H1 (cell line): ENCODE results near the gene F7. TPM values are rescaled to one million over a fixed set of nuclear protein-coding genes. Genes with fewer than 3 reads are reported as not detected.

Source experiments
- CTCF ChIA-PET: fragments of 300-600 bp; sonication (Branson Sonifier 250); formaldehyde crosslinking; loops from one replicate; lab custom pipeline; 2021; ENCODE audit not compliant: partially characterized antibody; lab: Charles Lee
- POLR2A ChIA-PET: fragments of 300-600 bp; sonication (Branson Sonifier 250); formaldehyde crosslinking; loops from one replicate; lab custom pipeline; 2021; ENCODE audit warnings: inconsistent platforms; ENCODE audit not compliant: partially characterized antibody; lab: Charles Lee
- DNase-seq, 2 experiments: peaks; one replicate each; pipeline versions ENCODE4 v3.0.0 to v3.0.0-alpha.2; 2010 to 2022; ENCODE audit warnings: low spot score in 2 of 2, low read depth in 1 of 2, mixed read lengths in 1 of 2
- FAIRE-seq: peaks from 2 replicates; lab custom pipeline; 2011; peaks lifted over from hg19 to GRCh38; lab: Jason Lieb, UNC
- H2AFZ ChIP-seq: 2 replicates; pipeline ENCODE4 v1.8.1; 2012; ENCODE audit warnings: low read length, inconsistent platforms
- H2AK5ac ChIP-seq: 2 replicates; pipeline ENCODE4 v1.6.1; 2013; ENCODE audit warnings: low read depth, low read length
- H2BK120ac ChIP-seq: replicated peaks from 2 replicates; pipeline ENCODE3; 2013; ENCODE audit warnings: low read depth, low read length, inconsistent platforms
- H2BK12ac ChIP-seq: 2 replicates; pipeline ENCODE4 v1.6.1; 2013; ENCODE audit warnings: low read depth, low read length
- H2BK15ac ChIP-seq: 2 replicates; pipeline ENCODE4 v1.6.1; 2013; ENCODE audit warnings: low read length
- H2BK20ac ChIP-seq: 2 replicates; pipeline ENCODE4 v1.6.1; 2013; ENCODE audit warnings: low read length
- H2BK5ac ChIP-seq: 2 replicates; pipeline ENCODE4 v1.6.1; 2013; ENCODE audit warnings: low read depth, low read length
- H3K14ac ChIP-seq: 2 replicates; pipeline ENCODE4 v1.6.1; 2013; ENCODE audit warnings: inconsistent platforms; ENCODE audit not compliant: insufficient read length
- H3K18ac ChIP-seq: 2 replicates; pipeline ENCODE4 v1.6.1; 2013; ENCODE audit warnings: low read length; ENCODE audit errors: extremely low read depth
- H3K23ac ChIP-seq: 2 replicates; pipeline ENCODE4 v1.6.1; 2013; ENCODE audit warnings: inconsistent platforms; ENCODE audit not compliant: insufficient read length
- H3K23me2 ChIP-seq: 2 replicates; pipeline ENCODE4 v1.6.1; 2013; ENCODE audit warnings: low read depth, low read length
- H3K27ac ChIP-seq: 2 replicates; pipeline ENCODE4 v1.6.1; 2011; ENCODE audit warnings: low read depth, low read length, inconsistent platforms
- H3K27me3 ChIP-seq, 4 experiments: replicated peaks in 1 of 4; 1 replicate in 1 of 4; 2 replicates in 3 of 4; pipeline versions ENCODE4 v1.6.1 to v1.8.1; 2011 to 2013; ENCODE audit warnings: low read length in 3 of 4, mild to moderate bottlenecking in 3 of 4, inconsistent platforms in 2 of 4, mixed read lengths in 2 of 4, moderate library complexity in 1 of 4; ENCODE audit not compliant: control insufficient read depth in 3 of 4, insufficient read depth in 3 of 4; ENCODE audit errors: extremely low read depth in 1 of 4
- H3K36me3 ChIP-seq, 4 experiments: 2 replicates each; pipeline versions ENCODE4 v1.6.1 to v1.8.1; 2011 to 2013; ENCODE audit warnings: mild to moderate bottlenecking in 4 of 4, low read length in 3 of 4, moderate library complexity in 2 of 4, control low read depth in 1 of 4, inconsistent platforms in 1 of 4; ENCODE audit not compliant: insufficient read depth in 4 of 4, control insufficient read depth in 2 of 4
- H3K4ac ChIP-seq: replicated peaks from 2 replicates; pipeline ENCODE3; 2013; ENCODE audit warnings: low read length, low read depth, mixed read lengths, inconsistent platforms; ENCODE audit not compliant: insufficient read length
- H3K4me1 ChIP-seq, 4 experiments: replicated peaks in 1 of 4; 1 replicate in 1 of 4; 2 replicates in 3 of 4; pipeline versions ENCODE4 v1.6.1 to v1.8.1; 2011 to 2013; ENCODE audit warnings: low read length in 3 of 4, inconsistent platforms in 2 of 4, mixed read lengths in 1 of 4; ENCODE audit not compliant: insufficient read depth in 4 of 4, control insufficient read depth in 3 of 4
- H3K4me2 ChIP-seq, 2 experiments: 2 replicates each; pipeline versions ENCODE4 v1.6.1 to v1.8.1; 2011 to 2013; ENCODE audit warnings: low read depth in 2 of 2, low read length in 2 of 2, control low read depth in 1 of 2, inconsistent platforms in 1 of 2, mild to moderate bottlenecking in 1 of 2; ENCODE audit not compliant: insufficient read depth in 1 of 2
- H3K4me3 ChIP-seq, 4 experiments: fragments of 200-600, 300-600 bp in 1 of 4; sonication (generic), shearing (Covaris generic), sonication (Bioruptor Twin) in 1 of 4; 2 replicates each; pipeline versions ENCODE4 v1.5.1 to v1.8.1; 2011 to 2016; ENCODE audit warnings: low read length in 4 of 4, low read depth in 3 of 4, control low read depth in 2 of 4, inconsistent platforms in 2 of 4, mild to moderate bottlenecking in 2 of 4, mixed read lengths in 1 of 4, moderate library complexity in 1 of 4; ENCODE audit not compliant: insufficient read depth in 2 of 4; ENCODE audit errors: extremely low read depth in 1 of 4
- H3K56ac ChIP-seq: replicated peaks from 2 replicates; pipeline ENCODE3; 2013; ENCODE audit warnings: low read depth, mild to moderate bottlenecking, mixed read lengths, low read length, inconsistent platforms; ENCODE audit not compliant: insufficient read length
- H3K79me1 ChIP-seq: 2 replicates; pipeline ENCODE4 v1.6.1; 2013; ENCODE audit warnings: low read depth, low read length, control low read depth
- H3K79me2 ChIP-seq, 2 experiments: 2 replicates each; pipeline versions ENCODE4 v1.6.1 to v1.8.1; 2012 to 2013; ENCODE audit warnings: low read length in 2 of 2, mild to moderate bottlenecking in 2 of 2, inconsistent platforms in 1 of 2; ENCODE audit not compliant: insufficient read depth in 2 of 2, control insufficient read depth in 1 of 2
- H3K9ac ChIP-seq, 4 experiments: replicated peaks in 1 of 4; 1 replicate in 1 of 4; 2 replicates in 3 of 4; pipeline versions ENCODE4 v1.6.1 to v1.8.1; 2011 to 2013; ENCODE audit warnings: low read depth in 3 of 4, low read length in 3 of 4, control low read depth in 2 of 4, mild to moderate bottlenecking in 2 of 4, moderate library complexity in 2 of 4, inconsistent platforms in 1 of 4; ENCODE audit errors: extremely low read depth in 1 of 4
- H3K9me3 ChIP-seq, 2 experiments: 2 replicates each; pipeline versions ENCODE4 v1.6.1 to v1.8.1; 2012 to 2013; ENCODE audit warnings: mild to moderate bottlenecking in 2 of 2, moderate library complexity in 2 of 2, control low read depth in 1 of 2, inconsistent platforms in 1 of 2, low read depth in 1 of 2, low read length in 1 of 2, mixed read lengths in 1 of 2; ENCODE audit not compliant: insufficient read depth in 2 of 2
- H4K20me1 ChIP-seq, 2 experiments: replicated peaks in 1 of 2; 2 replicates each; pipeline versions ENCODE3 to v1.8.1; 2011 to 2013; ENCODE audit warnings: inconsistent platforms in 2 of 2, low read length in 2 of 2, mild to moderate bottlenecking in 1 of 2; ENCODE audit not compliant: insufficient read depth in 2 of 2, control insufficient read depth in 1 of 2
- H4K5ac ChIP-seq: 2 replicates; pipeline ENCODE4 v1.6.1; 2013; ENCODE audit warnings: low read length, low read depth, mixed read lengths, inconsistent platforms; ENCODE audit not compliant: insufficient read length
- H4K8ac ChIP-seq: 2 replicates; pipeline ENCODE4 v1.8.0; 2013; ENCODE audit warnings: mild to moderate bottlenecking, moderate library complexity, low read length, inconsistent platforms; ENCODE audit not compliant: insufficient read depth; ENCODE audit errors: extremely low read depth
- H4K91ac ChIP-seq: replicated peaks from 2 replicates; pipeline ENCODE3; 2013; ENCODE audit warnings: low read length, mixed read lengths, inconsistent platforms; ENCODE audit not compliant: insufficient read length
- CEBPB ChIP-seq: IDR thresholded peaks from 2 replicates; pipeline ENCODE4 v1.6.1; 2012; ENCODE audit warnings: low read depth, low read length
- CTCF ChIP-seq, 3 experiments: IDR thresholded peaks; 1 replicate in 2 of 3; 2 replicates in 1 of 3; pipeline versions ENCODE4 v1.5.1 to v1.6.1; 2011; ENCODE audit warnings: low read length in 3 of 3, mild to moderate bottlenecking in 3 of 3, inconsistent platforms in 2 of 3, low read depth in 1 of 3, moderate library complexity in 1 of 3; ENCODE audit not compliant: insufficient read depth in 1 of 3; ENCODE audit errors: control extremely low read depth in 1 of 3
- HDAC6 ChIP-seq: IDR thresholded peaks from one replicate; pipeline ENCODE4 v1.7.1; 2012; ENCODE audit warnings: low read depth, mild to moderate bottlenecking, inconsistent platforms, low read length, moderate library complexity
- RAD21 ChIP-seq, 2 experiments: IDR thresholded peaks in 1 of 2; conservative IDR thresholded peaks in 1 of 2; 2 replicates each; pipeline ENCODE4 v1.6.1; 2011; ENCODE audit warnings: low read depth in 2 of 2, low read length in 2 of 2, improper control_type of control experiment in 1 of 2, inconsistent platforms in 1 of 2, mild to moderate bottlenecking in 1 of 2, moderate library complexity in 1 of 2
- SP2 ChIP-seq: IDR thresholded peaks from 2 replicates; pipeline ENCODE4 v1.6.1; 2012; ENCODE audit warnings: mild to moderate bottlenecking, low read length, inconsistent platforms
- SUZ12 ChIP-seq: fragments of 200-600 bp; sonication (generic); IDR thresholded peaks from 2 replicates; pipeline ENCODE4 v1.6.1; 2012; ENCODE audit warnings: mild to moderate bottlenecking, inconsistent platforms, low read length, moderate library complexity, mixed read lengths
- WGBS, 2 experiments: shearing (Covaris generic) in 1 of 2; methylation state at CpG; one replicate each; pipeline versions ENCODE4 v1.1.6 to v1.1.7; 2013 to 2015; ENCODE audit warnings: low lambda C conversion rate in 2 of 2, mixed read lengths in 2 of 2, inconsistent platforms in 1 of 2, low coverage in 1 of 2, missing lambda C conversion rate in 1 of 2; ENCODE audit not compliant: insufficient replicate concordance in 2 of 2, insufficient coverage in 1 of 2, insufficient read length in 1 of 2; ENCODE audit errors: extremely low coverage in 1 of 2, missing lambda C conversion rate in 1 of 2; 5-methylcytosine and 5-hydroxymethylcytosine counted together
- polyA plus RNA-seq, 7 experiments: library from polyadenylated mRNA; depleted of rRNA in 3 of 7; stranded (reverse) in 5 of 7; unstranded in 2 of 7; fragments of >200 nt in 5 of 7; fragments of 200-250 nt in 2 of 7; gene quantifications; 1 replicate in 5 of 7; 2 replicates in 1 of 7; 4 replicates in 1 of 7; pipeline versions ENCODE4 v1.2.1 to v1.2.3, GENCODE V29; 2011 to 2013; ENCODE audit warnings: missing spikeins in 2 of 7, mixed read lengths in 2 of 7
- total RNA-seq: library from RNA; stranded (reverse); fragmentation: NEBNext Ultra II Directional; extraction: Animal tissue kit (Norgen Biotek cat#: 25700); gene quantifications from 2 replicates; pipeline ENCODE4 v1.2.1, GENCODE V29; 2021

Gene F7
- total and polyA plus RNA-seq, 2 of the 8 experiments (the other 6 are each of a cell fraction or from before 2014, with no cell fraction given) = 0.43 to 0.98 TPM

GRCh38 chr13:113086031-113086750 lies 19.4 kb upstream of the F7 start:
- WGBS, 2 experiments = 82% methylated on average over 27 of the region's 32 CpGs; no CpG with 5 or more reads in 1 of the 2 experiments
- H4K5ac ChIP-seq = no peak overlapping the region
- DNase-seq = no peak

More at GRCh38 chr13:113086031-113086750, 19.4 kb upstream of the F7 start:
- Histone ChIP-seq H3K56ac (no peak overlapping the region), H3K79me2 (no peaks in the 10 kb centered on the region), H2AK5ac (no peak overlapping the region), H4K8ac (0 out of 2 replicates have a peak overlapping the region, but pooled peaks have one; percentile 35), H2AFZ (no peak overlapping the region), H2BK120ac (no peak overlapping the region), H3K4me1 (peaks cover 0 to 6% (median 4%) of the 10 kb centered on the region in 4 experiments; a peak in 2 of 7 replicates), H2BK5ac (peak overlapping the region; percentile 35), H2BK12ac (no peak overlapping the region), H2BK20ac (no peak overlapping the region), H3K23me2 (peaks cover 2% of the 10 kb centered on the region; the same call in 1 of the 2 replicates), H4K20me1 (no peaks in the 10 kb centered on the region), H3K27me3 (no peaks in the 10 kb centered on the region), H3K9ac (no peak overlapping the region), H3K4me2 (no peak overlapping the region), H3K18ac (no peak overlapping the region), H3K23ac (no peak overlapping the region), H3K36me3 (peaks cover 3 to 8% (median 4%) of the 10 kb centered on the region in 4 experiments; a peak in 4 of 8 replicates), H2BK15ac (no peak overlapping the region), H3K27ac (no peak overlapping the region), H3K79me1 (no peaks in the 10 kb centered on the region), H3K9me3 (no peaks in the 10 kb centered on the region), H3K4ac (no peak overlapping the region), H3K14ac (no peak overlapping the region), H4K91ac (no peak overlapping the region), H3K4me3 (no peak overlapping the region)
- ChIA-PET CTCF (interaction anchor here (0.6 to 4.3 kb wide), 38 partner anchors 8 to 483 kb away, joined by 3 to 30 read pairs (median 5); partner anchors contain the start of gene MCF2L), POLR2A (interaction anchor here (0.7 to 1.4 kb wide), 4 partner anchors 18 to 89 kb away, joined by 3 to 6 read pairs (median 3); no protein-coding TSS in a partner anchor)
- no peak for TF ChIP-seq HDAC6
- peak; percentile 27; the same call in 1 of the 2 replicates for TF ChIP-seq CEBPB
- peak in 2 of 3 experiments; percentile 65 to 77; a peak in 3 of 4 replicates for TF ChIP-seq CTCF (IDR thresholded peaks at IDR 0.05; ENCODE audit: control extremely low read depth in 1 of 3, insufficient read depth in 1 of 3, low read depth in 1 of 3, low read length in 3 of 3)
- TF ChIP-seq SP2 = no peak
- TF ChIP-seq RAD21 (IDR thresholded peaks at IDR 0.05 in 1 of 2, conservative IDR thresholded peaks at IDR 0.05 in 1 of 2; ENCODE audit: low read depth in 2 of 2, low read length in 2 of 2) = peak; percentile 62 to 75
- TF ChIP-seq SUZ12 = no peak
- FAIRE-seq = no peak
